ENCODE measurements around the gene TBC1D14. TPM values are rescaled to one million over a fixed set of nuclear protein-coding genes. Genes with fewer than 3 reads are reported as not detected.

The TBC1D14 gene
- polyA plus RNA-seq, 1 of the 3 experiments (the other 2 are of a cell fraction), result 39.5 TPM

DNA sequence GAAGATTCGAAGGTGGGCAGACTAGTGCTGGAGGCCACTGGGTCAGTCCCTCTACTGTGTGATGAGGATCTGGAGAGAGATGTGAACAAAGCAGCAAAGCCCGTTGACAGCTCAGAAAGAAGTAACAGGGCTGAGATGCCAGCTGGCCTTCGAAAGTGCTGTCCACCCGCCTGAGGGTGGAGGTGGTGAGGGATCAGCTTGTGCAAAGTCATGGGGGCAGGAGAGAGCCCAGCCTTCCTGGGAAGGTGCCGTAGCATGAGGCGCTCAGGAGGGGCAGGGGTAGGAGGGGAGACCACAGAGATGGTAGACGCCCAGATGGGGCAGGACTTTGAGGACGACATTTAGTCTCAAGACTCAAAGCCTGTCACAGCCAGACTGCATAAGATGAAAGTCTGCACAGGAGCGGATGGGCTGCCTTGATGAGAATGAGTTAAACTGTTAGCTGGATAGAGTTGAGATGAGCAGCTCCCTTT is 19.7 kb downstream of the TBC1D14 start:
- WGBS (ENCODE audit: low lambda C conversion rate), result 88% methylated on average over 9 of the region's 9 CpGs
- Histone ChIP-seq H3K36me3 (replicated peaks in 1 of 2; ENCODE audit: control insufficient read depth in 1 of 2, insufficient read depth in 2 of 2, low read length in 1 of 2) (peaks cover 0 to 3% of the 10 kb centered on the region in 2 experiments), H2AFZ (ENCODE audit: low read depth) (no peak overlapping the region), H3K79me2 (ENCODE audit: insufficient read depth) (peaks cover 7% of the 10 kb centered on the region; the same call in 1 of the 2 replicates), H3K9me3 (no peaks in the 10 kb centered on the region), H3K4me1 (ENCODE audit: control insufficient read depth in 1 of 2, insufficient read depth in 2 of 2, low read depth in 1 of 2, low read length in 1 of 2) (peaks cover 0 to 4% of the 10 kb centered on the region in 2 experiments; a peak in 2 of 4 replicates), H3K27ac (ENCODE audit: low read depth in 2 of 2, low read length in 1 of 2) (no peak overlapping the region), H3K9ac (no peak overlapping the region), H3K27me3 (ENCODE audit: insufficient read depth) (no peaks in the 10 kb centered on the region), H3F3A (replicated peaks; ENCODE audit: insufficient read depth) (no peaks in the 10 kb centered on the region), H4K20me1 (ENCODE audit: insufficient read depth) (no peaks in the 10 kb centered on the region), H3K4me2 (no peak overlapping the region), H3K9me2 (no peaks in the 10 kb centered on the region), H3K4me3 (ENCODE audit: low read depth in 2 of 2, low read length in 1 of 2) (no peak overlapping the region)
- no peak for DNase-seq
- ChIA-PET CTCF (interaction anchor here (0.8 to 1.4 kb wide), 3 partner anchors 13 to 141 kb away, joined by 3 read pairs; no protein-coding TSS in a partner anchor), POLR2A (no interaction called here)
- TF ChIP-seq, protein P1, sequence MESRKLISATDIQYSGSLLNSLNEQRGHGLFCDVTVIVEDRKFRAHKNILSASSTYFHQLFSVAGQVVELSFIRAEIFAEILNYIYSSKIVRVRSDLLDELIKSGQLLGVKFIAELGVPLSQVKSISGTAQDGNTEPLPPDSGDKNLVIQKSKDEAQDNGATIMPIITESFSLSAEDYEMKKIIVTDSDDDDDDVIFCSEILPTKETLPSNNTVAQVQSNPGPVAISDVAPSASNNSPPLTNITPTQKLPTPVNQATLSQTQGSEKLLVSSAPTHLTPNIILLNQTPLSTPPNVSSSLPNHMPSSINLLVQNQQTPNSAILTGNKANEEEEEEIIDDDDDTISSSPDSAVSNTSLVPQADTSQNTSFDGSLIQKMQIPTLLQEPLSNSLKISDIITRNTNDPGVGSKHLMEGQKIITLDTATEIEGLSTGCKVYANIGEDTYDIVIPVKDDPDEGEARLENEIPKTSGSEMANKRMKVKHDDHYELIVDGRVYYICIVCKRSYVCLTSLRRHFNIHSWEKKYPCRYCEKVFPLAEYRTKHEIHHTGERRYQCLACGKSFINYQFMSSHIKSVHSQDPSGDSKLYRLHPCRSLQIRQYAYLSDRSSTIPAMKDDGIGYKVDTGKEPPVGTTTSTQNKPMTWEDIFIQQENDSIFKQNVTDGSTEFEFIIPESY (IDR thresholded peaks at IDR 0.05; ENCODE audit: borderline replicate concordance, low read depth), result no peak
- TF ChIP-seq YY1 (IDR thresholded peaks at IDR 0.05; ENCODE audit: low read depth) (no peak), SMC3 (IDR thresholded peaks at IDR 0.05; ENCODE audit: low read depth, low read length) (no peak), FOSL2 (IDR thresholded peaks at IDR 0.05; ENCODE audit: borderline replicate concordance, low read depth) (no peak), POLR2AphosphoS5 (IDR thresholded peaks at IDR 0.05; ENCODE audit: low read depth, low read length) (no peak), MXI1 (IDR thresholded peaks at IDR 0.05; ENCODE audit: low read depth, low read length) (no peak), EP300 (IDR thresholded peaks at IDR 0.05; ENCODE audit: borderline replicate concordance in 1 of 2, low read depth in 1 of 2, low read length in 1 of 2) (no peak), TCF12 (IDR thresholded peaks at IDR 0.05) (no peak), MEF2A (IDR thresholded peaks at IDR 0.05; ENCODE audit: borderline replicate concordance, low read depth) (no peak), GABPA (IDR thresholded peaks at IDR 0.05; ENCODE audit: low read depth) (no peak), ELF1 (IDR thresholded peaks at IDR 0.05) (no peak), JUND (IDR thresholded peaks at IDR 0.05) (no peak), FOXM1 (IDR thresholded peaks at IDR 0.05; ENCODE audit: low read depth) (no peak), RFX5 (IDR thresholded peaks at IDR 0.05; ENCODE audit: low read length) (no peak)
- TF ChIP-seq, protein P2, sequence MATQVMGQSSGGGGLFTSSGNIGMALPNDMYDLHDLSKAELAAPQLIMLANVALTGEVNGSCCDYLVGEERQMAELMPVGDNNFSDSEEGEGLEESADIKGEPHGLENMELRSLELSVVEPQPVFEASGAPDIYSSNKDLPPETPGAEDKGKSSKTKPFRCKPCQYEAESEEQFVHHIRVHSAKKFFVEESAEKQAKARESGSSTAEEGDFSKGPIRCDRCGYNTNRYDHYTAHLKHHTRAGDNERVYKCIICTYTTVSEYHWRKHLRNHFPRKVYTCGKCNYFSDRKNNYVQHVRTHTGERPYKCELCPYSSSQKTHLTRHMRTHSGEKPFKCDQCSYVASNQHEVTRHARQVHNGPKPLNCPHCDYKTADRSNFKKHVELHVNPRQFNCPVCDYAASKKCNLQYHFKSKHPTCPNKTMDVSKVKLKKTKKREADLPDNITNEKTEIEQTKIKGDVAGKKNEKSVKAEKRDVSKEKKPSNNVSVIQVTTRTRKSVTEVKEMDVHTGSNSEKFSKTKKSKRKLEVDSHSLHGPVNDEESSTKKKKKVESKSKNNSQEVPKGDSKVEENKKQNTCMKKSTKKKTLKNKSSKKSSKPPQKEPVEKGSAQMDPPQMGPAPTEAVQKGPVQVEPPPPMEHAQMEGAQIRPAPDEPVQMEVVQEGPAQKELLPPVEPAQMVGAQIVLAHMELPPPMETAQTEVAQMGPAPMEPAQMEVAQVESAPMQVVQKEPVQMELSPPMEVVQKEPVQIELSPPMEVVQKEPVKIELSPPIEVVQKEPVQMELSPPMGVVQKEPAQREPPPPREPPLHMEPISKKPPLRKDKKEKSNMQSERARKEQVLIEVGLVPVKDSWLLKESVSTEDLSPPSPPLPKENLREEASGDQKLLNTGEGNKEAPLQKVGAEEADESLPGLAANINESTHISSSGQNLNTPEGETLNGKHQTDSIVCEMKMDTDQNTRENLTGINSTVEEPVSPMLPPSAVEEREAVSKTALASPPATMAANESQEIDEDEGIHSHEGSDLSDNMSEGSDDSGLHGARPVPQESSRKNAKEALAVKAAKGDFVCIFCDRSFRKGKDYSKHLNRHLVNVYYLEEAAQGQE (IDR thresholded peaks at IDR 0.05; ENCODE audit: low read depth, low read length), result no peak
- TF ChIP-seq, protein P3, sequence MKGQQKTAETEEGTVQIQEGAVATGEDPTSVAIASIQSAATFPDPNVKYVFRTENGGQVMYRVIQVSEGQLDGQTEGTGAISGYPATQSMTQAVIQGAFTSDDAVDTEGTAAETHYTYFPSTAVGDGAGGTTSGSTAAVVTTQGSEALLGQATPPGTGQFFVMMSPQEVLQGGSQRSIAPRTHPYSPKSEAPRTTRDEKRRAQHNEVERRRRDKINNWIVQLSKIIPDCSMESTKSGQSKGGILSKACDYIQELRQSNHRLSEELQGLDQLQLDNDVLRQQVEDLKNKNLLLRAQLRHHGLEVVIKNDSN (IDR thresholded peaks at IDR 0.05; ENCODE audit: borderline replicate concordance, low read depth), result no peak
- TF ChIP-seq, protein P4, sequence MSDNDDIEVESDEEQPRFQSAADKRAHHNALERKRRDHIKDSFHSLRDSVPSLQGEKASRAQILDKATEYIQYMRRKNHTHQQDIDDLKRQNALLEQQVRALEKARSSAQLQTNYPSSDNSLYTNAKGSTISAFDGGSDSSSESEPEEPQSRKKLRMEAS (IDR thresholded peaks at IDR 0.05; ENCODE audit: low read depth), result no peak
- TF ChIP-seq, protein P5, sequence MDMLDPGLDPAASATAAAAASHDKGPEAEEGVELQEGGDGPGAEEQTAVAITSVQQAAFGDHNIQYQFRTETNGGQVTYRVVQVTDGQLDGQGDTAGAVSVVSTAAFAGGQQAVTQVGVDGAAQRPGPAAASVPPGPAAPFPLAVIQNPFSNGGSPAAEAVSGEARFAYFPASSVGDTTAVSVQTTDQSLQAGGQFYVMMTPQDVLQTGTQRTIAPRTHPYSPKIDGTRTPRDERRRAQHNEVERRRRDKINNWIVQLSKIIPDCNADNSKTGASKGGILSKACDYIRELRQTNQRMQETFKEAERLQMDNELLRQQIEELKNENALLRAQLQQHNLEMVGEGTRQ (IDR thresholded peaks at IDR 0.05; ENCODE audit: borderline replicate concordance, low read depth, low read length), result no peak
